NCI-H1930 (cell line): ENCODE results near the gene ALOX15.
"Not testable (repeated sequence)": the region's sequence is repeated elsewhere in the genome, so short reads cannot be mapped to it uniquely, and the experiment has no call there.

Source experiments
- DNase-seq, 2 experiments: peaks; one replicate each; lab custom pipeline; 2025; lab: John Stamatoyannopoulos, UW

Gene ALOX15

DNA sequence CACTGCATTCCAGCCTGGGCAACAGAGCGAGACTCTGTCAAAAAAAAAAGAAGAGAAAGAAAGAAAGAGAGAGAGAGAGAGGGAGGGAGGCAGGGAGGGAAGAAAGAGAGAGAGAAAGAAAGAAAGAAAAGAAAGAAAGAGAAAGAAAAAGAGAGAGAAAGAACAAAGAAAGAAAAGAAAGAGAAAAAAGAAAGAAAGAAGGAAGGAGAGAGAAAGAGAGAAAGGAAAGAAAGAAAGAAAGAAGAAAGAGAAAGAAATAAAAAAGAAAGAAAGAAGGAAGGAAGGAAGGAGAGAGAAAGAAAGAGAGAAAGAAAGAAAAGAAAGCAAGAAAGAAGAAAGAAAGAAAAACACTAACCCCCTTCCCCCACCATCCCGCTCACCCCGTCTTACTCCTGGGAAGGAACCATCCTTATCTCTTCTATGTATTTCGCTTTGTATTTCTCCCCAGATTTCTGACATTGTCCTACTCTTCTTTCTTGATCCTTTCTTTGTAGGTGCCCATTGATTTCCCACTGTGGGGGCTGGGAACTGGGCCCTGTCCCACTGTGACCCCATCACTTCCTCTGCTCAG lies 20.9 kb downstream of the ALOX15 start:
- no peak for DNase-seq

DNA sequence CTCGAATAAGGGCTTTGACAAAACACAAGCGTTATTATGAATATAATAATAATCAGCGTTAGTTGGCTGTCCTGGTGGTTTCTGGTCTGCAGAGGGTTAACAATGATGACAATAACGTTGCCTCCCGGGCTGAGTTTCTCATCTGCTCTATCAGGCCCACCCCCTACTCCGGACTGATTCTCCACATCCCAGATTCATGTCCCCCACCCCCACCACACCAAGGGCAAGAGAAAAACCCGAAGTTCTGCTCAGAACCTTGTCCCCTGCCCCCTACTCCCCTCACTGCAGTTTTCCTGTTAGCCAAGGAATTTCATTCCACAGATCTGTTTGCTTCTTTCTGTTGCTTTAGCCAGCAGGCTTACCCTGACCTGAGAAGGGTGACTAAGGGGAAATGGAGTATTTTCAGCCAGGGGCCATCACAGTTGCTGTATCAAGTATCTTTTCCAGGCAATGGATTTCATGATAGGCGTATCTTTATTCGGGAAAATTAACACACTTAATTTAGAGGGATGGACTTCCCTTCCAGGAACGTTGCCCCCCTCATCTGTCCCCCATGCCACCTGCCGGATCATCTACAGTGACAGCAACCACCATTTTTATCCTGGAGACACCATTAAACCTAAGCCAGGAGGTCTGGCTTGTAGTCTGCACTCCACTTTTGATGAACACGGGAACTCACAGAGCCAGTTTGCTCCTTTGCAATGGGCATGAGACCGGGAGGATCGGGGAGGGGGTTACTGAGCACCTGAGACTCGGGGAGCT lies 23.7 kb downstream of the ALOX15 start:
- no peak for DNase-seq

DNA sequence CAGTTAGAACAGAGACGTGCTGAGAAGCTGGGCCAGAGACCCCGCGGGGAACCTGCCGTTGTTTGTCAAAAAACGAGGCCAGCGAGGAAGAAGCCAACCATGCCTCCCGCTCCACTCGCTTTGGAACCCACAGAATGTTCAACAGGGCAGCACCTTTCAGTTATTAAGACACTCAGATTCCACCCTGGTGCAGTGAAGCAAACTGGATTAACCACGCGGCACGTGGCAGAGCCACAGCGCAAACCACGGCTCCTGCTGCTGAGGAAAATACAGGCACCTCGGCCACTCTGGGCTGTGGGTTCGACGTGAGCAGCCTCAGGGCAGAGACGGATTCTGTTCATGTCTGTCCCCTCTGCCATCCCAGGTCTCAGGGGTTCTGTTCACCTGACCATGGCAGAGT lies 24.4 kb downstream of the ALOX15 start:
- DNase-seq: no peak

DNA sequence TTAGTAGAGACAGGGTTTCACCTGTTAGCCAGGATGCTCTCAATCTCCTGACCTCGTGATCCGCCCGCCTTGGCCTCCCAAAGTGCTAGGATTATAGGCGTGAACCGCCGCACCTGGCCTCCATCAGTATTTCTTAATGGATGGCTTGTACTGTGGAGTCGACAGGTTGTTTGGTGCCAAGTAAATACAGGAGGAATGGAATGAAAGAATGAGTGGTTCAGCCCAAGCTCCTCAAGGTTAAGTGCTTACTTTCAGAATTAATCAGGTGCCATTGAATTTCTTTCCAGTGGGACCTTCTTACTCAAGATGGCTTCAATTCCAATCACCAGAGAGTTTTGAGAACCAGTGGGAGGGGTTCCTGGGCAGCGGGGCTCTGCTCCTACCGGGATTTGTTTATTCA lies 25.0 kb downstream of the ALOX15 start:
- no peak for DNase-seq

DNA sequence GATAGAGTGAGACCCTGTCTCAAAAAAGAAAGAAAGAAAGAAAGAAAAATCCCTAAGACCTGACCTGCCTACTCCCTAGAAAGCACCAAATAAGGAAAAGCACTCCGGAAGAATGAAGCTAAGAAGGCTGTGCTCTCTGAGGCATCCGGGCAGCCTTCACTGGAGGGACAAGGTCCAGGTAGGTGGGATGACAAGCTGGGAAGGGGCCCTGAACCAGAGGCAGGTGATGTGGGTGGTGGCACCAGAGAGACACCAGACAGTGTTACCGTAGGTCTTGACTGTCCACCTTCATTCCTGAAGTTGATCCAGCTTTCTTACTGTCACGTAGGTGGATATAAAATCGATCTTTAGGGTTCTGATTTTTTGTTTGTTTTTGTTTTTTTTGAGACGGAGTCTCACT lies 30.8 kb downstream of the ALOX15 start:
- no peak for DNase-seq

DNA sequence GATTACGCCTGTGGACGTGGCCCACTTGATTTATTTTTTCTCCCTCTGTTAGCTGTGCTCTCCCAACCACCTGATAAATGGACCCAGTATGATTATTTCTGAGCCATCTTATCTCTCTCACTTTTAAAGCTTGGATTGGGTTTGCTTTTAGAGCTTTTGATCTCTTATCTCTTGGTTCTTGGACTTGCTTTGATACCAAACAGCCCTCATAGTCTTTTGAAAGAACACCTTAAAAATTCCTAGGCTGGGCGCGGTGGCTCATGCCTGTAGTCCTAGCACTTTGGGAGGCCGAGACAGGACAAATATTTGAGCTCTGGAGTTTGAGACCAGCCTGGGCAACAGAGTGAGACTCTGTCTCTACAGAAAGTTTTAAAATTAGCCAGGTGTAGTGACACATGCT lies 31.3 kb downstream of the ALOX15 start:
- DNase-seq: no peak

DNA sequence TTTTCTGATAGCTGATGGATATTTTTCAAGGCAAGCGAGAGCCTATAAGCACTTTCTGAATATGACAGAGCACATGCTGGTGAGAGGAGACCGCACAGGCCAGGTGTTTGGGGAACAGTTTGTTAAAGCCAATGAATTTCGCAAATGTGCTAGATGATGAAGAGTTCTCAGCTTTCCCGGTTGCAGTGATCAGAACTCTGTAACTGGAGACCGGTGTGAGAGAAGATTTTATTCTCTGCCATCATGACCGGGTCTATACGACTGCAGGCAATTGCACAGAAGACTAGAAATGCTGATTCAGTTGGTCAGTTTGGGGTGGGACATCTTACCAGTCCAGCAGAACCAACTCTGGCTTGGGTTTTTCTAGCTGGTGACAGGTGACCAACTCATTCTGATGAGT lies 31.7 kb downstream of the ALOX15 start:
- no peak for DNase-seq

DNA sequence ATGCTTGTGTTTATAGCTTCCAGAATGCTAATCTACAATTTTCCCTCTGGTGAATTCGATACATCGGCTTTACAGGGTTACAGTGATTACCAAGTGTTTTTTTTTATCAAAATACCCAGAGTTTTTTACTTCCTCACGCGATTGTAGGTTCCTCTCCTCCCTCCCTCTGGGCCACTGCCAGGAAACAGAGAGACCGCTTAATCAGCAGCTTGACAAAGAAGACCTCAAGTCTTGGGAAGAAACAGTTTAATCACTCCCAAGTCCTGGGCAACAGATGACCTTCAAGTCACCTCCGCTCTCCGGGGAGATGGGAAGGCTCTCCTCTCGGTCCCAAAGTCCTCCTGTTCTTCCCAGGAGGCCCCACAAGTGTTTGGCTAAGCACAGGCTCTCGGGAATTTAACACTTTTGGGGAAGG lies 33.7 kb downstream of the ALOX15 start:
- DNase-seq: no peak

DNA sequence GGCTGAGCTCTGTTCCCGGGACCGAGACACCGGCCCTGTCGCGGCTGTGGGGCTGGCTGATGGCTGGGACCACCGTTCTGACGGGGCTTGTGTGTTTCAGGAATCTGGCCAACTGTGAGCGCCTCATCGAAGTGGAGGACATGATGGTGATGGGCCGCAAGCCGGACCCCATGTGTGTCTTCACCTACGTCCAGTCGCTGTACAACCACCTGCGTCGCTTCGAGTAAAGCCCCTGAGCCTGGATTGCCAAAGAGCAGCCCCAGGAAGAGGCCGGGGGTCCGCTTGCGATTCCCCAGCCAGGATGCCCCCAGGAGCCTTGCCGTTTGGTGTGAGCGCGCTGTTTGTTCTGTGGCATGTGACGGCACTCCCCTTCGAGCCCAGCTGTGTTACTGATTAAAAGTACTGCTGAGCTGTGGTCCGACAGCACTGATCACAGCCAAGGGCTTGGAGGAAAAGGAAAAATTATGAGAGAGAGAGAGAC lies 34.2 kb downstream of the ALOX15 start:
- DNase-seq: no peak

DNA sequence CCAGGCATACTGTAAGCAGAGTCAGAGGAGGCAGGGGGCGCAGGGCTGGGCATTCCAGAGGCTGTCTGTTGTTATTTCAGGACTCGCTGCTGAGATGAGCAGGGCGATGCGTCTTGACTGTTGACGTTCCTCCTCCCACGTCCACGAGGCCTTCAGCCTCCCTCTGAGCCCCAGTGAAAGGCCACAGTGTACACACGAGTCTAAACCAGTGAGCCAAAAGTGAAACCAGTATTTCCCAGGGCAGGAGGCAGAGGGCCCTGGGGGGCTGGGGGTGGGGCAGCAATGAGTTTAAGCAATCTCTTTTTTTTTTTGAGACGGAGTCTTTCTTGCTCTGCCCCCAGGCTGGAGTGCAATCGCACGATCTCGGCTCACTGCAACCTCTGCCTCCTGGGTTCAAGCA lies 35.7 kb downstream of the ALOX15 start:
- no peak for DNase-seq

DNA sequence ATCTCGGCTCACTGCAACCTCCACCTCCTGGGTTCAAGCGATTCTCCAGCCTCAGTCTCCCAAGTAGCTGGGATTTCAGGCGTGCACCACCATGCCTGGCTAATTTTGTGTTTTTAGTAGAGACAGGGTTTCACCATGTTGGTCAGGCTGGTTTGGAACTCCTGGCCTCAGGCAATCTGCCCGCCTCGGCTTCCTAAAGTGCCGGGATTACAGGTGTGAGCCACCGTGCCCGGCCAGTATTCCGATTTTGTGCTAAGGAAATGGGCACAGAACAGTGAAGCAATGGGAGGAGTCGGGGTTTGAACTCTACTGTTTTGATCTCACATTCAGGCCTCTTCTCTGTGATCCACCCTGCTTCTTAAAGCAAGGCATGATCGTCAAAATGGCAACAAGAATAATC lies 36.7 kb downstream of the ALOX15 start:
- not testable (repeated sequence) for DNase-seq

DNA sequence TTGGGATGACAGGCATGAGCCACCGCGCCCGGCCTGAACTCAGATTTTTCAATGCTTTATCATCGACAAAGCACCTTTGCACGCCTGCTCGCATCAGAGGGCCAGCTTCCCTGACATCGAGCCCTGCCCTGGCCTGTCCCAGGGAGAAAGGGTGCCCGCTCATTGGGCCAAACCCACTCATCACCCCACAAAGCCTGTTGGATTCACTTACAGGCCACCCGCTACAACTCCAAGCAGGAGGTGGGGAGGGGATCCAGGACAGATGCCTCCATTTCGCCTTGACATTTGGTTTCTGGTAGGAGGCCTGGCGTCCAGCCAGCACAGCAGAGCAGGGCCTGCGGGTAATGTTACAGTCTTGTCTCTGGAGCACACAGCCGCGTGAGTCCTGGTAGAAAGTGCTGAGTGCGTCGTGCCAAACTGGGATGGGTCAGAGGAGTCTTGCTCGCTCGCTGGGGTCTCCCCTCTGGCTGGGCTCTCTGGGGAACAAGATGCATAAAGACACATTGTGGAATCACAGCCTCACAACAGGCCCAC lies 37.3 kb downstream of the ALOX15 start:
- DNase-seq: no peak

DNA sequence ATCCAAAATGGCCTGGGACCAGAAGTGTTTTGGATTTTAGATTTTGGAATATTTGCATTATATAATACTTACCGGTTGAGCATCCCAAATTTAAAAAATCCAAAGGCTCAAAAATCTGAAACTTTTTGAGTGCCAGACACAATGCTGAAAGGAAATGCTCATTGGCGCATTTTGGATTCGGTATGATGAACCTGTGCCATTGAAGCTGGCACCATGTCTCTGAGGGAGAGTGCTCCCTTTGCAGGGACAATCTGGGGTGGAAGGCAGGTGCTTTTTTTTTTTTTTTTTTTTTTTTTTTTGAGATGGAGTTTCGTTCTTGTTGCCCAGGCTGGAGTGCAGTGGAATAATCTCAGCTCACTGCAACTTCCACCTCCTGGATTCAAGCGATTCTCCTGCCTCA lies 39.4 kb downstream of the ALOX15 start:
- no peak for DNase-seq

DNA sequence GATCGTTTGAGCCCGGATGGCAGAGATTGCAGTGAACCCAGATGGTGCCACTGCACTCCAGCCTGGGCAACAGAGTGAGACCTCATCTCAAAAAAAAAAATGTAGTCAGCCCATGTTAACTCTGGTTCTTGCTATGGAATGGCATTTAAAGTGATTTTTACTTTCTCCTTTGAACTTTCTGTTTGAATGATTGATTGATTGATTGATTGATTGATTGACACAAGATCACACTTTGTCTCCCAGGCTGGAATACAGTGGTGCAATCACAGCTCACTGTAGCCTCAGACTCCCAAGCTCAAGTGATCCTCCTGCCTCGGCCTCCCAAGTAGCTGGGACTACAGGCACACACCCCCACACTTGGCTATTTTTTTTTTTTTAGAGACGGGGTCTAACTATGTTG lies 40.2 kb downstream of the ALOX15 start:
- no peak for DNase-seq

DNA sequence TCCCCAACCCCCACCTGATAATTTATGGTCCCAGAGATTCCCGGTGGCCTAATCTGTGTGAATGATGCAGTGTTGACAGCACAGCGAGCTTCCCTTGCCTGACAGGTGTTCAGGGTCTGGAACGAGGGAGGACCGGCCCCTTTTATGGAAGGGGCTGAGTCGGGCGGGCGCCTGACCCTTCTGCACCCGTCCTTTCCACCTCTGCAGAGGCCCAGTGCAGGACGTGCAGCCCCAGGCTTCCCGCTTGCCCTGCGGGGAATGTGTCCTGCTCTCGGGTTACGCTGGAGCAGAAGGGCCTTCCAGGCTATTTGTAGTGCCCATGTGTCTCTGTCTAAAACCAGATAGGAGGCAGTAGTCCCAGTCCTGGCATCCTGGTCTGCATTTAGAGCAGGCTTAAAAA lies 40.9 kb downstream of the ALOX15 start:
- DNase-seq: no peak

DNA sequence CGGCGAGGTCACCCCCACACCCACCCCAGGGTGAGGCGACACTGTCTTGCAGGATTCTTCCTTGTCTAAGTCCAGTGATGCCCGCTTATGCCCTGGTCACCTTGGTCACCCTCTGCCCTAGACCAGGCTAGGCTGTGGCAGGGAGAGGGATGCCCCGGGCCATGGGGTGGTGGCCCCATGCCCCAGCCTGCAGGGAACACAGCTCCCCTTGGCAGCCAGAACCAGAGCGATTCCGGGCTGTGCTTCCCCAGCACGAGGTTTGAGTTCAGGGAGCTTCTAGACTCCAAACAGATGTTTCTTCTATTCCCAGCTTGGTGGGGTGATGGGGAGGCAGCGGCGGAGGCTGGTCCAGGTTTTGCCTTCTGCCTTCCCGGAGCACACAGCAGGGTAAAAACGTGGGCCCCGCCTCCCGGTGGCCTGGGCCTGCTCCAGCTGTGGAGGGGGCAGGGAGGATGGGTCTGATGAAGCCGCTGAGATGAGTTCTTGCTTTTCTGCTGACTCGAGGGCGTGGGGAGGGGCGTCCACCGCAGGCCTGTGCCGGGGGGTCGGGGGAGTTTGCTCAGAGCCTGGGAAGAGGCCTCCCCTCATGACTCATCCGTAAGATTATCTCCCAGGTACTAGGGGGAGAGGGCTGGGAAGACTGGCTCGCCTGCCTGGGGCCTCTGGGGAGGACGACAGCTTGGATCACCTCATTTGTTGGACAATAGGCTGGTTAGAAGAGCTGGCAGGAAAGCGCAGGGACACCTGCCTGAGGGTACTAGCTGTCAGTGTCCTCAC lies 41.8 kb downstream of the ALOX15 start:
- DNase-seq: peak in 1 of 2 experiments; percentile 42

DNA sequence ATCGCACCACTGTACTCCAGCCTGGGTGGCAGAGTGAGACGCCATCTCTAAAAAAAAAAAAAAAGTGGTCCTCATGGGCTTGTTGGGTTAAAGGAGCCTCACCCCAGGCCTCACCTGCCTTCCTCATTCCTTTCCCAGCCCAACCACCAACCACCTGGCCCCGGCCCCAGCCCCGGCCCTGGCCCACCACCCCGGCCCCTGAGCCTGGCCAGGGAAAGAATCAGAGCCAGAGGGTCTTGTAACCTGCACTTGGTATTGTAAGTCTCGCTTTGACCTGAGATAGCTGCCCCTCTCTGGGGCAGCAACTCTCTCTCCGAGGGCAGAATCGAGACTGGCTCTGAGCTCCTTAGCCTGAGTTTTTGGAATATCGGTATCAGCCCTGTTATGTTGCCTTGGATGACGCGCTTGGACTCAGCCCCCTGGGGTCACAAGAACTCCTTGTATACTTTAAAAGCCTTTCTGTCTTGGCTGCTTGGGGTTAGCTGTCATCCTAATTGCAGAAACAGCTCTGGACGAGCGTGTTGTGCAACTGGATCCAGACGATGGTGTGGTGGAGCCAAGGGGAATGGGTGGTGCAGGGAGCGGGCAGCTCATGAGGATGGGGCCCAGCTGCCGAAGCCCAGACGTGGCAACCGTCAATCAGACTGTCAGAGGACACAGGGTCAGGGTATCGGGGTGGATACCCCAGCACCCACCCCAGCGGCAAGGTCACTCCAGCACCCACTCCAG lies 42.5 kb downstream of the ALOX15 start:
- no peak for DNase-seq

DNA sequence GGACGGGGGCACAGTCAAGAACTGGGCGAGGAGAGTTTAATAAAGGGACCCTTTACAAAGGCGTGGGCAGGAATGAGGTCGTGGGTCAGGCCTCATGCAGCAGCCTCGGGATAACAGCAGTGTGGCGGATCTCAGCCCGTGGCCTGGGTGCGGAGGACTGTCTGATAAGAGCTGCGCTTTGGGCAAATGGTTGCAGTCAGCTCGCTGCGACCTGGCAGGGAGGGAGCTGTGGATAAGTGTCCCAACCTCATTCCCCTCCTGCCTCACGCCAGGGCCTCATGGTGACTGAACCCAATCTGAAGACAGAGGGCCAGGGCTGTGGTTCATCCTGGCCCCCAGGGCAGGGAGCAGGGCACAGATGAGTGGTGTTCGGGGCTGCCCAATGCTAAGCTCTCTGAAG lies 43.5 kb downstream of the ALOX15 start:
- no peak for DNase-seq

DNA sequence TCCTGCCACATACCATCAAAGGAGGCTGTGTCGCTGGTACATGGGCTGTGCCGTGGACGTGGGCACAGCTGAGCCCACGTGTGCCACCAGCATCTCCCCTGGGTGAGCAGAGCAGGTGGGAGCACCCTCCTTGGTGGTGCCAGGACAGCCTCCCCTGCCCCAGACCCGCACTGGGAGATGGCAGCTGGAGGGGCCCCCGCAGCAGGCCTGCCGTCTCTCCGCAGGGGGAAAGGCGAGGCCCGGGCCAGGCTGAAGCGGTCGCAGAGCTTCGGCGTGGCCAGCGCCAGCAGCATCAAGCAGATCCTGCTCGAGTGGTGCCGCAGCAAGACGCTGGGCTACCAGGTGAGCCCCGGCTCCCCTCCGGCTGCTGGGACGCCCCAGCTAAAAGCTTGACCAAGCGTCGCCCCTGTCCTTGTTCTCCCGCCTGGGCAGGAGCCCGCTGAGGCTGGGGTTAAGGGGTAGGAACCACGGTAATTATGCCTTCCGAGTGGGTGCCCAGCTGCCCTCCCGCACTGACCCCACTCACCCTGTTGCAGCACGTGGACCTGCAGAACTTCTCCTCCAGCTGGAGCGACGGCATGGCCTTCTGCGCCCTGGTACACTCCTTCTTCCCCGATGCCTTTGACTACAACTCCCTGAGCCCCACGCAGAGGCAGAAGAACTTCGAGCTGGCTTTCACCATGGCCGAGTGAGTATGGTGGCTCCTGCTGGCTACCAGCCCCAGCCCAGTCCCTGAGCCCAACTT lies 44.7 kb downstream of the ALOX15 start:
- DNase-seq: no peak

DNA sequence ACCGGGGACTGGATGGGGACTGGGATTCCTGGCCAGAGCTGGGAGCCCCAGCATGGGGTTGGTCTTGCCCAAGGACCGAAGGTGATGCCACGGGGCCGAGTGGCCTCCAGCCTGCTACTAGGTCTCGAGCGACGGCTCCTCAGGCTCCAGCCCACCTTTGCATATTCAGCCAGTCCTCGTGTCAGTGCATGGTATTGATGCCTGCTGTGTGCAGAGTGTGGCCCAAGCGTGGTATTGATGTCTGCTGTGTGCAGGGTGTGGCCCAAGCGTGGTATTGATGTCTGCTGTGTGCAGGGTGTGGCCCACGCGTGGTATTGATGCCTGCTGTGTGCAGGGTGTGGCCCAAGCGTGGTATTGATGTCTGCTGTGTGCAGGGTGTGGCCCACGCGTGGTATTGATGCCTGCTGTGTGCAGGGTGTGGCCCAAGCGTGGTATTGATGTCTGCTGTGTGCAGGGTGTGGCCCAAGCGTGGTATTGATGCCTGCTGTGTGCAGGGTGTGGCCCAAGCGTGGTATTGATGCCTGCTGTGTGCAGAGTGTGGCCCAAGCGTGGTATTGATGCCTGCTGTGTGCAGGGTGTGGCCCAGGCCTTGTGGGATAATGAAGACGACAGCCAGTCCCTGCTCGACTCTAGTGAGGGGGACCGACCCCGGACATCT lies 45.7 kb downstream of the ALOX15 start:
- DNase-seq: not testable (repeated sequence)
